ENCODE measurements around the gene MAP7.

DNA sequence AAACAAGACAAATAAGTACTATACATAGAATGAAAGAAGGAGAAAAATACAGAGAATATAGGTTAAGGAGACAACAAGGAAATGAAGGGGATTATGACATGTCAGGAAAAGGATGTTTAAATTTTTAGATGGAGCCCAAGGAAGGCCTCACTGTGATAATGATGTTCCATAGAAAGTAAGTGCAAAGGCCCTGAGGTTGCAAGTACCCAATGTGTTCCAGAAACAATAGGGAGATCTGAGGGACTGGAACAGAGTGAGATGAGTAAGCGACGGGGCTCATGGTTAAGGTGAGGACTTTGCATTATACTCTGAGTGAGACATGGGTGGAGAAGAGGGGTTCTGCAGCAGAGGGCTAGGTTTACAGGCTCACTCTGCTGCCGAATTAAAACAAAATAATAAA, 137.8 kb downstream of the MAP7 start:
- TF ChIP-seq, protein P1, sequence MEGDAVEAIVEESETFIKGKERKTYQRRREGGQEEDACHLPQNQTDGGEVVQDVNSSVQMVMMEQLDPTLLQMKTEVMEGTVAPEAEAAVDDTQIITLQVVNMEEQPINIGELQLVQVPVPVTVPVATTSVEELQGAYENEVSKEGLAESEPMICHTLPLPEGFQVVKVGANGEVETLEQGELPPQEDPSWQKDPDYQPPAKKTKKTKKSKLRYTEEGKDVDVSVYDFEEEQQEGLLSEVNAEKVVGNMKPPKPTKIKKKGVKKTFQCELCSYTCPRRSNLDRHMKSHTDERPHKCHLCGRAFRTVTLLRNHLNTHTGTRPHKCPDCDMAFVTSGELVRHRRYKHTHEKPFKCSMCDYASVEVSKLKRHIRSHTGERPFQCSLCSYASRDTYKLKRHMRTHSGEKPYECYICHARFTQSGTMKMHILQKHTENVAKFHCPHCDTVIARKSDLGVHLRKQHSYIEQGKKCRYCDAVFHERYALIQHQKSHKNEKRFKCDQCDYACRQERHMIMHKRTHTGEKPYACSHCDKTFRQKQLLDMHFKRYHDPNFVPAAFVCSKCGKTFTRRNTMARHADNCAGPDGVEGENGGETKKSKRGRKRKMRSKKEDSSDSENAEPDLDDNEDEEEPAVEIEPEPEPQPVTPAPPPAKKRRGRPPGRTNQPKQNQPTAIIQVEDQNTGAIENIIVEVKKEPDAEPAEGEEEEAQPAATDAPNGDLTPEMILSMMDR (IDR thresholded peaks at IDR 0.05; ENCODE audit: low read depth, low read length, poor library complexity, severe bottlenecking): no peak
- no peak for TF ChIP-seq EZH2phosphoT487 (IDR thresholded peaks at IDR 0.05; ENCODE audit: borderline replicate concordance, low read length)

All from DOHH2 (cell line).